HG03095 (cell line): ENCODE measurements around the gene ATAD2B.
"Not testable (repeated sequence)": the region's sequence is repeated elsewhere in the genome, so short reads cannot be mapped to it uniquely, and the experiment has no call there.

ENCODE experiments used
- ATAC-seq: cut with Tn5 transposase; IDR thresholded peaks from one replicate; pipeline ENCODE4 v1.9.1; 2021; ENCODE audit warnings: moderate library complexity; ENCODE audit not compliant: unreplicated experiment

Gene ATAD2B

GRCh38 chr2:23753291-23754010, 173.5 kb downstream of the ATAD2B start:
- no peak for ATAC-seq

DNA sequence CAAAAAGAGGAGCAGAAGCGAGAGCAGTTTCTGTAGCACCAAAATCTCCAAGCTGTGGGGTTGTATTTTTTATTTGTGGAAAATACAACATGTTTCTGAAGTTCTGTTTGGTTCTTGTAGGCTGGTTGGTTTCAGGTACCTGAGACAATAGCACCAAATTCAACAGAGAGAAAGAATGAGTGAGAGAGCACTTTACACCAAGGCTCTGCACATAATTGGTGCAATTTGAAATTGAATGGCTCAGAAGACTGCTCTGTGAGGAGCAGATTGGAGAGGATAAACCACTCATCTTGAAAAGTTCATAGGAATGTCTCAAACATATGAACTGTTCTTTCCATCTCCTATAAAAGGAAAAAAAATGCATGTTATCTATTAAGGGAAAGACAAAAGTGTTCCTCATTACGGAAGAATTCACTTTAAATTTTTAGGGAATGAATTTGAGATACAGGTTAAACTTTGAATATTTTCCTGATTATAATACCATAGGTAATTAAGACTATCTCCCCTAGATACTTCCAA, 175.1 kb downstream of the ATAD2B start:
- ATAC-seq: no peak

- no peak for ATAC-seq
Observed at GRCh38 chr2:23746141-23746863, 180.6 kb downstream of the ATAD2B start.

GRCh38 chr2:23745726-23746105, 181.2 kb downstream of the ATAD2B start:
- no peak for ATAC-seq

DNA sequence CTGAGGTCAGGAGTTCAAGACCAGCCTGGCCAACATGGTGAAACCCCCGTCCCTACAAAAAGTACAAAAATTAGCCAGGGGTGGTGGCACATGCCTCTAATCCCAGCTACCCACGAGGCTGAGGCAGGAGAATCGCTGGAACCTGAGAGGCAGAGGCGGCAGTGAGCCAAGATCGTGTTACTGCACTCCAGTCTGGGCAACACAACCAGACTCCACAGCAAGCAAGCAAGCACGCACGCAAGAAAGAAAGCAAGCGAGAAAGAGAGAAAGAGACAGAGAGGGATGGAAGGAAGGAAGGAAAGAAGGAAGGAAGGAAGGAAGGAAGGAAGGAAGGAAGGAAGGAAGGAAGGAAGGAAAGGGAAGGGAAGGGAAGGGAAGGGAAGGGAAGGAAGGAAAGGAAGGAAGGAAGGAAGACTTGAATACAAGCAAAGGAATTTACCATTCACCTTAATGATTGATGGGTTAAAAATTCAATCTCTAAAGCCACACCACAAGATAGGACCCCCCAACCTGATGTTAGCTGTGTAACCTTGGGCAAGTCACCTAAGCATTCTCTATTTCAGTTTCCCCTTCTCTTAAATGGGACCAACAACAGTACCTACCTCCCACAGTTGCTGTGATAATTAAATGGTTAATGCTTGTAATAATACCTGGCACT, 181.7 kb downstream of the ATAD2B start:
- ATAC-seq: no peak

DNA sequence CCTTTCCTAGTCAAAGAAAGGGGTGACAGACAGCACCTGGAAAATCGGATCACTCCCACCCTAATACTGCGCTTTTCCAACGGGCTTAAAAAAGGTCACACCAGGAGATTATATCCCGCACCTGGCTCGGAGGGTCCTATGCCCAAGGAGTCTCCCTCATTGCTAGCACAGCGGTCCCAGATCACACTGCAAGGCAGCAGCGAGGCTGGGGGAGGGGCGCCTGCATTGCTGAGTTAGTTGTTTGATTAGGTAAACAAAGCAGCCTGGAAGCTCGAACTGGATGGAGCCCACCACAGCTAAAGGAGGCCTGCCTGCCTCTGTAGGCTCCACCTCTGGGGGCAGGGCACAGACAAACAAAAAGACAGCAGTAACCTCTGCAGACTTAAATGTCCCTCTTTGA, 190.1 kb downstream of the ATAD2B start:
- not testable (repeated sequence) for ATAC-seq

DNA sequence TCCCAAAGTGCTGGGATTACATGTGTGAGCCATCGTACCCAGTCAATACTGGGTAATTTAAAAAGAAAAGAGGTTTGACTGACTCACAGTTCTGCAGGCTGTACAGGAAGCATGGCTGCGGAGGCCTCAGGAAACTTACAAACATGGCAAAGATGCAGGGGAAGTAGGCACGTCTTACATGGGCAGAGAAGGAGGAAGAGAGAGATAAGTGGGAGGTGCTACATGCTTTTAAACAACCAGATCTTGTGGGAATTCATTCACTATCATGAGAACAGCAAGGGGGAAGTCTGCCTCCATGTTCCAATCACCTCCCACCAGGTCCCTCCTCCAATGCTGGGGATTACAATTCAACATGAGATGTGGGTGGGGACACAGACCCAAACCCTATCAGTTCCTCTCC, 192.5 kb downstream of the ATAD2B start:
- no peak for ATAC-seq

DNA sequence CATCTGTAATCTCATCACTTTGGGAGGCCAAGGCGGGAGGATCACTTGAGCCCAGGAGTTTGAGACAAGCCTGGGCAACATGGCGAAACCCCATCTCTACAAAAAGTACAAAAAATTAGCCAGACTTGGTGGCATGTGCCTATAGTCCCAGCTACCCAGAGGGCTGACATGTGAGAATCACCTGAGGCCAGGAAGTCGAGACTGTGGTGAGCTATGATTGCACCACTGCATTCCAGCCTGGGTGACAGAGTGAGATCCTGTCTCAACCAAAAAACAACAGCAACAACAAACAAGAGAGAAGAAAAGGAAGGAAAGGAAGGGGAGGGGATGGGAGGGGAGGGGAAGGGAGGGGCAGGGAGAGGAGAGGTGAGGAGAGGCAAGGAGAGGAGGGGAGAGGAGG, 203.9 kb downstream of the ATAD2B start:
- ATAC-seq: not testable (repeated sequence)

- ATAC-seq: no peak
Observed at GRCh38 chr2:23722255-23722654, 204.7 kb downstream of the ATAD2B start.

- ATAC-seq: no peak
Observed at GRCh38 chr2:23721454-23721826, 205.5 kb downstream of the ATAD2B start.

GRCh38 chr2:23720705-23721453, 206.0 kb downstream of the ATAD2B start:
- ATAC-seq: no peak

GRCh38 chr2:23719716-23720115, 207.2 kb downstream of the ATAD2B start:
- ATAC-seq: no peak

DNA sequence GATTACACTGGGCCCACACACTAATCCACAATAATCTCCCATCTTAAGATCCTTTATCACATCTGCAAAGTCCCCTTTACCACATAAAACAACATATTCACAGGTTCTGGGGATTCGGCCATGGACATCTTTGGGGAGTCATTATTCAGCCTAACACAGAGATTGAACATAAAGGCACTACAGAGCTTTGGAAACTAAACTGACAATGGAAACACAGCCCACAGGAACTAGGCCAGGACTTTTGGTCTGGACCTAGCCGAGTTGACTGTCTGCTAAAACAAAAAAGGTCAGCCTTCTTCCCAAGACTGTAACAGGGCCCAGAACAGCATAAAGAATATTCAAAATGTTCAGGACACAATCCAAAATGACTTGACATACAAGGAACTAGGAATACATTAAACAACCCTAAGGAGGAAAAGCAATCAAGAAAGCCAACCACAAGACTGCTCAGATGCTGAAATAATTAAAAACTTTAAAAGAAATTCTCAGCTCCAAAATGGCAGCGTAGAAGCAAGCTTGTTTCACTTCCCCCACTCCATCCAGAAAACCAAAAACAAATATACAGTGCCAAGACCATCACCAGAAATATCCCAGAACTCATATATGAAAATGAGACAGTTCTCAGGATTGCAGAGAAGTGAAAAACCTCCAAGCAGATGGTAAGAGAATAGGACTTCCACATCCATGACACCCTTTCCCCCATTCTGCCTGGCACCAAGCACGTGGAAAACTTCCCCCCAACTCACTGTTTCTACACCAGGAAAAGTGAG, 207.8 kb downstream of the ATAD2B start:
- no peak for ATAC-seq

GRCh38 chr2:23713351-23713750, 213.6 kb downstream of the ATAD2B start:
- no peak for ATAC-seq

DNA sequence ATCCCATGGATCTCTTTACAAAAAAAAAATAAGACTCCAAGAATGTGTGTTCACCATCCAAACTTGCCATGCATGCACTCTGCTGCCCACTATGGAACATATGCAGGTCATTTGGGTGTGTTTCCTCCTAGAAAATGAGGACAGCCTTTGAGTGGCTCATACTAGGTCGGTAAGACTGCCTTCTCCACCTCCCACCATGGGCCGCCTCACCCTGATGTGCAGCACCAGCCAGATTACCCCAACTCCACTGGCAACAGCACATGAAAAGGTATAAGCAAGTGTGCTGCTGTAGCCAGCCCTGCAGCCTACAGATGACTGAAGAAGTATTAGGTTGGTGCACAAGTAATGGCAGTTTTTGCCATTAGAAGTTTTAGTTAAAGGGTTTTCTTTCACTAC, 214.2 kb downstream of the ATAD2B start:
- ATAC-seq: no peak

- ATAC-seq: no peak
Observed at GRCh38 chr2:23711979-23712755, 214.8 kb downstream of the ATAD2B start.

DNA sequence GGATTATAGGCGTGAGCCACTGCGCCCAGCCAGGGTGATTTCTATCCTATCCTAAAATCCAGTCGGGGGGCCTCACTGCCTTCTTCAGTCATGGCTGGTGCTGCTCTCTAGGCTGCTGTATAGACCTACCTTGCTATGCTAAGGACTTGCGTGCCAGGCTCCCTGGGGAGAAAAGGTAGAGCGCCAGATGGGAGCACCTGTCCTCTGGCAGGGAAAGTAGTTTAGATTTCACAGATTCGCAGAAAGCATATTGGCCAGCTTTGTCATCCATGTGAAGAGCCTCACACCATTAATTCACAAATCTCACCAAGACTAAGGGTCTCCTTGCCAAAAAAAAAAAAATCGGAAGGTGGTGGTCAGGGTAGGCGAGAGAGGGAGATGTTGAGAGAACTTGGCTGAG, 217.6 kb downstream of the ATAD2B start:
- ATAC-seq: no peak

- no peak for ATAC-seq
Observed at GRCh38 chr2:23708771-23709170, 218.2 kb downstream of the ATAD2B start.

DNA sequence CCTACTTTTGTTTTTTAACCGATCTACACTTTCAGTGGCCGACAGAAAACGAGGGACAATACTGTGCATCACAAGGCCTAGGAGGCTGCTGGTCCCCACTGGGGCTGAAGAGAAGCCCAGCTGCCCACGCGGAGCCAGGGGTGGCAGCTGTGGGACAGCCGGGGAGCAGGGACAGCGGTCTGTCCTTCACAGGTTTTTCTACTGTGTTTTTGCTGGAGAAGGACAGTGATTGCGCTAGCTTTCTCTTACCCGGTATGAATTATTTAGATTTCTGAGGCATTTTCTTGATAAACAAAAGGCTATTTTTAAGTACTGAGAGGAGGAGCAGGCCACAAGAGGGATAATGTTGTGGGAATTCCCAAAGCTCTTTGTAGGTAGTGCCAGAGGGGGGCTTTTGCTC, 219.8 kb downstream of the ATAD2B start:
- no peak for ATAC-seq

- no peak for ATAC-seq
Observed at GRCh38 chr2:23706613-23707078, 220.3 kb downstream of the ATAD2B start.
